HEK293 (cell line): ENCODE measurements around the gene MPV17L2.

Experiments
- ZNF138 ChIP-seq: fragments of 450-650 bp; formaldehyde crosslinking; IDR thresholded peaks from 2 replicates; pipeline ENCODE4 v1.5.1; 2016; ENCODE audit warnings: missing biosample characterization, missing genetic modification characterization, borderline replicate concordance
- ZNF174 ChIP-seq: fragments of 450-650 bp; formaldehyde crosslinking; IDR thresholded peaks from 2 replicates; pipeline ENCODE4 v1.5.0; 2017; ENCODE audit warnings: missing biosample characterization, mild to moderate bottlenecking, missing genetic modification characterization
- TF ChIP-seq, protein P1 (sequence below): fragments of 450-650 bp; formaldehyde crosslinking; IDR thresholded peaks from 2 replicates; pipeline ENCODE4 v1.5.1; 2016; ENCODE audit warnings: missing biosample characterization, missing genetic modification characterization

DNA sequence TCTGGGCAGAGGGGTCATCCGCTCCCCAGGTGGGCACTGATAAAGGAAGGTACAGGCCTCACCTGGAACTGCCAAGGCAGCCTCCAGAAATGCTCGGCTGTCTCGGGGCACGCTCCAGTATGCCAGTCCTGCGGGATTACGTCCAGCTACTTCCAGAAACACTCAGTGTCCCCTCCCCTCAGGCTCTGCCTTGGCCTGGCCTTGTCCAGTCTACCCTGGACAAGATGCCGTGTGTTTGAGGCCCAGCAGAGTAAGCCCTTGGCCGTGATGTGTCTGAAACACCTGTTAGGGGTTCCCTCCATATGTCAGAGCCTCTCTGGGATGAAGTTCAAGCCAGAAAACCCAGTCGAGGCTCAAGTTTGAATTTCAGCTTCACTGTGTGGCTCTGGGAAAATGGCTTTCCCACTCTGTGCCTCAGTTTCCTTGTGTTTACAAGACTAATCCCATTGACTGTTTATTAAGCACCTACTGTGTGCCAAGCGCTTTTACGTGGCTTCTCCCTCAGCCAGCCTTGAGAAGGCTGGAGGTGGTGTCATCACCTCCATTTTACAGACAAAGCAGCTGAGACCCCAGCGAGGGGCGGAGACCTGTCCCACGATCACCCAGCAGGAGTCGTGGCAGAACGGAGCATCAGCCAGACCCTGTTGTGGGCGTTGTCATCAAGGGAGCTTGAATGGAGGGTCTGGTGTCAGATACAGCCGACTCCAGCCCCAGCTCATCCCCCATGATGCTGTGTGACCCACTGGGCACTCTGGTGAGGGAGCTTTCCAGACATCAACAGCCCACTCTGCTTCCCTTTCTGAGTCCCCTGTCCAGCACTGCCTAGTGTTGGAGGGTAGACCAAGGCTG, 42.0 kb upstream of the MPV17L2 start:
- TF ChIP-seq, protein P1, sequence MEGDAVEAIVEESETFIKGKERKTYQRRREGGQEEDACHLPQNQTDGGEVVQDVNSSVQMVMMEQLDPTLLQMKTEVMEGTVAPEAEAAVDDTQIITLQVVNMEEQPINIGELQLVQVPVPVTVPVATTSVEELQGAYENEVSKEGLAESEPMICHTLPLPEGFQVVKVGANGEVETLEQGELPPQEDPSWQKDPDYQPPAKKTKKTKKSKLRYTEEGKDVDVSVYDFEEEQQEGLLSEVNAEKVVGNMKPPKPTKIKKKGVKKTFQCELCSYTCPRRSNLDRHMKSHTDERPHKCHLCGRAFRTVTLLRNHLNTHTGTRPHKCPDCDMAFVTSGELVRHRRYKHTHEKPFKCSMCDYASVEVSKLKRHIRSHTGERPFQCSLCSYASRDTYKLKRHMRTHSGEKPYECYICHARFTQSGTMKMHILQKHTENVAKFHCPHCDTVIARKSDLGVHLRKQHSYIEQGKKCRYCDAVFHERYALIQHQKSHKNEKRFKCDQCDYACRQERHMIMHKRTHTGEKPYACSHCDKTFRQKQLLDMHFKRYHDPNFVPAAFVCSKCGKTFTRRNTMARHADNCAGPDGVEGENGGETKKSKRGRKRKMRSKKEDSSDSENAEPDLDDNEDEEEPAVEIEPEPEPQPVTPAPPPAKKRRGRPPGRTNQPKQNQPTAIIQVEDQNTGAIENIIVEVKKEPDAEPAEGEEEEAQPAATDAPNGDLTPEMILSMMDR (tag by site-specific recombination) = no peak
- TF ChIP-seq ZNF174 (tag by site-specific recombination) = no peak
- TF ChIP-seq ZNF138 (tag by site-specific recombination) = no peak
